Measurements from ENCODE around the gene RIN3. TPM values are rescaled to one million over a fixed set of nuclear protein-coding genes. Genes with fewer than 3 reads are reported as not detected.

Gene RIN3
- total RNA-seq, 1 experiment from 2014 or later, result not detected

DNA sequence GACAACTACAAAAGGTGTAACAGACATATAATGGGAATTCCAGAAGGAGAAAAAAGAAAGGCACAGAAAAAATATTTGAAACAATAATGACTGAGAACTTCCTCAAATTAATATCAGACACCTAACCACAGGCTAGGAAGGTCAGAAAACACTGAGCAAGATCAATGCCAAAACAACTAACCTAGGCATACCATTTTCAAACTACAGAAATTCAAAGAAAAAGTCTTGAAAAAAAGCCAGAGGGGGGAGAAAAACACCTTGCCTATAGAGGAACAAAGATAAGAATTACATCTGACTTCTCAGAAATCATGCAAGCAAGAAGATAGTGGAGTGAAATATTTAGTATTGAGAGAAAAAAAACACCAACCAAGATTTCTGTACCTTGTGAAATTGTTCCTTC lies 77.8 kb downstream of the RIN3 start:
- Histone ChIP-seq H3K4me3 (ENCODE audit: low read length) (no peak overlapping the region), H3K27me3 (ENCODE audit: low read length) (peaks cover 2% of the 10 kb centered on the region; the same call in 1 of the 2 replicates), H3K36me3 (ENCODE audit: insufficient read depth, low read length) (no peaks in the 10 kb centered on the region), H4K20me1 (ENCODE audit: insufficient read depth, low read depth, low read length) (no peaks in the 10 kb centered on the region), H3K9me3 (ENCODE audit: low read length) (no peaks in the 10 kb centered on the region), H3K9ac (ENCODE audit: low read length) (no peak overlapping the region), H3K4me2 (ENCODE audit: low read depth, low read length, poor library complexity, severe bottlenecking) (no peak overlapping the region), H2AFZ (ENCODE audit: low read length) (no peak overlapping the region), H3K4me1 (ENCODE audit: low read length) (peaks cover 4% of the 10 kb centered on the region; the same call in 1 of the 2 replicates), H3K27ac (ENCODE audit: low read length) (no peak overlapping the region), H3K79me2 (ENCODE audit: low read length) (no peaks in the 10 kb centered on the region), H3K9me2 (replicated peaks; ENCODE audit: insufficient read depth, low read length) (no peaks in the 10 kb centered on the region)
- no peak for DNase-seq

DNA sequence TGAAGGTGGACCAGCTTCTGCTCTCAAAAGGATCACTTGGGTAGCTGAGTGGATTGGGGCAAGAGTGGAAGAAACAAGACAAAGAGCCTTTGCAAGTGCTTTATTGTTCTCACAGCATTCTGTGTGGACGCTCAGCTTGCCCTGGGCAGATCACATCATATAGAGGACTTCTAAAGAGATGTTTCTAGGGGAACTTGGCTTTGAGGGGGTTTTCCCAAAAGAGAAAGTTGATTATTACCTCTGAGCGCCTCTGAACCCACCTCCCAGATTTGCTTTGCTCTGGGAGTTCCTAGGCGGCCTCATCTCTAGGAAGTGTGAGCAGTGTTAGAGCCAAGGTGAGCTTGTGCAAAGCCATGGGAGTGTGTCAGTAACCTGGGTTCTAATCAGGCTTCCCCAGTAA lies 81.7 kb downstream of the RIN3 start:
- Histone ChIP-seq H3K4me2 (ENCODE audit: low read depth, low read length, poor library complexity, severe bottlenecking) (no peak overlapping the region), H3K4me1 (ENCODE audit: low read length) (no peaks in the 10 kb centered on the region), H3K27ac (ENCODE audit: low read length) (no peak overlapping the region), H3K79me2 (ENCODE audit: low read length) (no peaks in the 10 kb centered on the region), H3K4me3 (ENCODE audit: low read length) (no peak overlapping the region), H3K27me3 (ENCODE audit: low read length) (peaks cover 2% of the 10 kb centered on the region; the same call in 1 of the 2 replicates), H3K9me2 (replicated peaks; ENCODE audit: insufficient read depth, low read length) (no peaks in the 10 kb centered on the region), H3K9ac (ENCODE audit: low read length) (no peak overlapping the region), H3K36me3 (ENCODE audit: insufficient read depth, low read length) (no peaks in the 10 kb centered on the region), H2AFZ (ENCODE audit: low read length) (no peak overlapping the region), H3K9me3 (ENCODE audit: low read length) (no peaks in the 10 kb centered on the region), H4K20me1 (ENCODE audit: insufficient read depth, low read depth, low read length) (no peaks in the 10 kb centered on the region)
- DNase-seq, result no peak

GRCh38 chr14:92596331-92596907 lies 82.8 kb downstream of the RIN3 start:
- no peaks in the 10 kb centered on the region for H4K20me1 ChIP-seq (ENCODE audit: insufficient read depth, low read depth, low read length)

GRCh38 chr14:92597906-92598905 lies 84.6 kb downstream of the RIN3 start:
- Histone ChIP-seq H3K36me3 (ENCODE audit: insufficient read depth, low read length) (no peaks in the 10 kb centered on the region), H3K4me1 (ENCODE audit: low read length) (no peaks in the 10 kb centered on the region), H3K79me2 (ENCODE audit: low read length) (no peaks in the 10 kb centered on the region), H3K9me3 (ENCODE audit: low read length) (no peaks in the 10 kb centered on the region), H3K27ac (ENCODE audit: low read length) (no peak overlapping the region), H2AFZ (ENCODE audit: low read length) (no peak overlapping the region), H3K9ac (ENCODE audit: low read length) (no peak overlapping the region), H4K20me1 (ENCODE audit: insufficient read depth, low read depth, low read length) (no peaks in the 10 kb centered on the region), H3K4me3 (ENCODE audit: low read length) (no peak overlapping the region), H3K9me2 (replicated peaks; ENCODE audit: insufficient read depth, low read length) (no peaks in the 10 kb centered on the region), H3K27me3 (ENCODE audit: low read length) (peaks cover 2% of the 10 kb centered on the region; the same call in 1 of the 2 replicates), H3K4me2 (ENCODE audit: low read depth, low read length, poor library complexity, severe bottlenecking) (no peak overlapping the region)
- DNase-seq, result no peak

More at GRCh38 chr14:92596331-92596907, 82.8 kb downstream of the RIN3 start:
- H3K79me2 ChIP-seq (ENCODE audit: low read length), result no peaks in the 10 kb centered on the region
- no peak overlapping the region for H2AFZ ChIP-seq (ENCODE audit: low read length)
- no peak overlapping the region for H3K27ac ChIP-seq (ENCODE audit: low read length)
- H3K36me3 ChIP-seq (ENCODE audit: insufficient read depth, low read length), result no peaks in the 10 kb centered on the region
- DNase-seq, result no peak
- H3K4me3 ChIP-seq (ENCODE audit: low read length), result no peak overlapping the region
- no peaks in the 10 kb centered on the region for H3K9me2 ChIP-seq (replicated peaks; ENCODE audit: insufficient read depth, low read length)
- H3K4me2 ChIP-seq (ENCODE audit: low read depth, low read length, poor library complexity, severe bottlenecking), result no peak overlapping the region
- H3K9ac ChIP-seq (ENCODE audit: low read length), result no peak overlapping the region
- no peaks in the 10 kb centered on the region for H3K4me1 ChIP-seq (ENCODE audit: low read length)
- peaks cover 2% of the 10 kb centered on the region; the same call in 1 of the 2 replicates for H3K27me3 ChIP-seq (ENCODE audit: low read length)
- H3K9me3 ChIP-seq (ENCODE audit: low read length), result no peaks in the 10 kb centered on the region

GRCh38 chr14:92599811-92600210 lies 86.2 kb downstream of the RIN3 start:
- Histone ChIP-seq H2AFZ (ENCODE audit: low read length) (no peak overlapping the region), H3K79me2 (ENCODE audit: low read length) (no peaks in the 10 kb centered on the region), H3K4me2 (ENCODE audit: low read depth, low read length, poor library complexity, severe bottlenecking) (no peak overlapping the region), H3K36me3 (ENCODE audit: insufficient read depth, low read length) (no peaks in the 10 kb centered on the region), H3K27me3 (ENCODE audit: low read length) (peaks cover 1% of the 10 kb centered on the region; the same call in 1 of the 2 replicates), H3K27ac (ENCODE audit: low read length) (no peak overlapping the region), H3K9me2 (replicated peaks; ENCODE audit: insufficient read depth, low read length) (no peaks in the 10 kb centered on the region), H4K20me1 (ENCODE audit: insufficient read depth, low read depth, low read length) (no peaks in the 10 kb centered on the region), H3K4me1 (ENCODE audit: low read length) (no peaks in the 10 kb centered on the region), H3K9me3 (ENCODE audit: low read length) (no peaks in the 10 kb centered on the region), H3K4me3 (ENCODE audit: low read length) (no peak overlapping the region), H3K9ac (ENCODE audit: low read length) (no peak overlapping the region)
- no peak for DNase-seq

DNA sequence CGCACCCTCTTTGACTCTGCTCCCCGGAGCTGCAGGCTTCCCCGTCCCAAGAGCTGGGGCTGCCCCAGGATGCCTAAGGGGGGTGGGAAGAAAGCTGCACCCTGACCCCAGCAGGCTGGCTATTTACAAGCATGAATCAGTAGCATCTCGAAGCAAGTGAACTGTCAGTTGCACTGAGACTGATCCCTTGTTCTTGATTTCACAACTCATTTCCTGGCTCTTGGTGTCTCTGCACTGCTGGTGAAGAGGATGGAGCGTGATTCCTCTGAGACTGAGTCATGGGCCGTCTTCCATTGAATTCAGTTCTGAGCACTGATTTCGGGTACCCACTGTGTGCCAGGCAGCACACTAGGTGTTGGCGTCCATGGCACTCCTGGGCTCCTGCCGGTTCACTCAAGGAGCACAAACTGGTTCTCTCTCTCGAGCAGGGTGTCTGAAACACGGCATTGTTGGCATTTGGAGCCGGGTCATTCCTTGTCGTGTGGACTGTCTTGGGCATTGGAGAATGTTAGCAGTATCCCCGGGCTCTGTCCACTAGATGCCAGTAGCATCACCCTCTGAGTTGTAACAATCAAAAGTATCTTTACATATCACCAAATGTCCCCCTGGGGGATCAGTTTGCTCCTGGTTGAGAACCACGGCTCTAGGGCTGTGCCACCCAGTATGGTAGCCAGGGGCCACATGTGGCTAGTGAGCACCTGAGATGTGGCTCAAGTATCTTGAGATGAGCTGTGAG lies 86.9 kb downstream of the RIN3 start:
- Histone ChIP-seq H3K36me3 (ENCODE audit: insufficient read depth, low read length) (no peaks in the 10 kb centered on the region), H3K27ac (ENCODE audit: low read length) (no peak overlapping the region), H3K4me1 (ENCODE audit: low read length) (no peaks in the 10 kb centered on the region), H4K20me1 (ENCODE audit: insufficient read depth, low read depth, low read length) (no peaks in the 10 kb centered on the region), H3K9me3 (ENCODE audit: low read length) (no peaks in the 10 kb centered on the region), H2AFZ (ENCODE audit: low read length) (no peak overlapping the region), H3K9me2 (replicated peaks; ENCODE audit: insufficient read depth, low read length) (no peaks in the 10 kb centered on the region), H3K79me2 (ENCODE audit: low read length) (no peaks in the 10 kb centered on the region), H3K9ac (ENCODE audit: low read length) (no peak overlapping the region), H3K4me2 (ENCODE audit: low read depth, low read length, poor library complexity, severe bottlenecking) (no peak overlapping the region), H3K4me3 (ENCODE audit: low read length) (no peak overlapping the region), H3K27me3 (ENCODE audit: low read length) (no peaks in the 10 kb centered on the region)
- DNase-seq, result no peak

DNA sequence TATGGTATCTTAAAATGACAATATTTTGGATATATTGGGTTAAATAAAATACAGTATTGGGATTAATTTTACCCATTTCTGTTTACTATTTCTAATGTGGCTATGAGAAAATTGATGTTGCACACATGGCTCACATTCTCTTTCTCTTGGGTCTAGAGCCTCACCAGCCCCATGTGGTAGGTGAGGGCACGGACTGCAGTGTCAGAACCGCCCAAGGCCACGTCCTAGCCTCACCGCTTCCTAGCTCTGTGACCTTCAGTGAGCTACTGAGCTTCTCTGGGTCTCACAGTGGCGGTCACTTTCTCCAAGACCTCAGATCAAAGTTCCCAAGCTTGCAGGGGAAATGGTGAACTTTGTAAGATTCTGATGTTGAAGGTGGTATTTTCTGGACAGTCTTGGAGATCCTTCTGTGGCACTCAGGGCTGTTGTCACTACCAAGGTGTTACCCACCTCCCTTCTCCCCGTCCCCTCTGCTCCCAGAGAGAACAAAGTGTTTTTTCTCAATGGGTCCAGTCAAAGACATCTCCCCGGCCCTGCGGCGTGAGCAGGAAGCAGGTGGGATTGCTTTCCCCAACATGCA lies 87.6 kb downstream of the RIN3 start:
- H3K27me3 ChIP-seq (ENCODE audit: low read length), result no peaks in the 10 kb centered on the region
- no peak overlapping the region for H3K4me3 ChIP-seq (ENCODE audit: low read length)
- no peak for DNase-seq
- no peaks in the 10 kb centered on the region for H3K4me1 ChIP-seq (ENCODE audit: low read length)
- no peaks in the 10 kb centered on the region for H3K9me3 ChIP-seq (ENCODE audit: low read length)
- H3K79me2 ChIP-seq (ENCODE audit: low read length), result no peaks in the 10 kb centered on the region
- no peaks in the 10 kb centered on the region for H3K9me2 ChIP-seq (replicated peaks; ENCODE audit: insufficient read depth, low read length)
- H3K27ac ChIP-seq (ENCODE audit: low read length), result no peak overlapping the region
- no peaks in the 10 kb centered on the region for H4K20me1 ChIP-seq (ENCODE audit: insufficient read depth, low read depth, low read length)
- H3K36me3 ChIP-seq (ENCODE audit: insufficient read depth, low read length), result no peaks in the 10 kb centered on the region
- H3K4me2 ChIP-seq (ENCODE audit: low read depth, low read length, poor library complexity, severe bottlenecking), result no peak overlapping the region
- H2AFZ ChIP-seq (ENCODE audit: low read length), result no peak overlapping the region
- no peak overlapping the region for H3K9ac ChIP-seq (ENCODE audit: low read length)
